DMS79 (cell line): ENCODE results near the gene NEDD4L.
"Not testable (repeated sequence)": the region's sequence is repeated elsewhere in the genome, so short reads cannot be mapped to it uniquely, and the experiment has no call there.

Experiments used
- DNase-seq: peaks from one replicate; lab custom pipeline; 2025; lab: John Stamatoyannopoulos, UW

Gene NEDD4L

DNA sequence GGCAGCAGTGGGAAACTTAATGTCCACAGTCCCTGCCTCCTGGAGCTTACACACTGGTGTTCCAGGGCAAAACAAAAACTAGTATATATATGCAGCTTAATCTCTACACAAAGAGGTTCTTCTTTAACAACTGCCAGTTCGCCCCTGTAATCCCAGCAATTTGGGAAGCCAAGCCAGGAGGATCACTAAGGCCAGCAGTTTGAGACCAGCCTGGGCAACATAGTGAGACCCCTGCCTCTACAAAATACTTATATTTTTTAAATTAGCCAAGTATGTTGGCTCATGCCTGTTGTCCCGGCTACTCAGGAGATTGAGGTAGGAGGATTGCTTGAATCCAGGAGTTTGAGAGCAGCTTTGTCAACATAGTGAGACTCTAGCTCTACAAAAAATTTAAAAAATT is 17.2 kb upstream of the NEDD4L start:
- no peak for DNase-seq

GRCh38 chr18:58027341-58027740 is 16.7 kb upstream of the NEDD4L start:
- DNase-seq, result no peak

- no peak for DNase-seq
Measured at GRCh38 chr18:58028109-58028784, 15.8 kb upstream of the NEDD4L start.

DNA sequence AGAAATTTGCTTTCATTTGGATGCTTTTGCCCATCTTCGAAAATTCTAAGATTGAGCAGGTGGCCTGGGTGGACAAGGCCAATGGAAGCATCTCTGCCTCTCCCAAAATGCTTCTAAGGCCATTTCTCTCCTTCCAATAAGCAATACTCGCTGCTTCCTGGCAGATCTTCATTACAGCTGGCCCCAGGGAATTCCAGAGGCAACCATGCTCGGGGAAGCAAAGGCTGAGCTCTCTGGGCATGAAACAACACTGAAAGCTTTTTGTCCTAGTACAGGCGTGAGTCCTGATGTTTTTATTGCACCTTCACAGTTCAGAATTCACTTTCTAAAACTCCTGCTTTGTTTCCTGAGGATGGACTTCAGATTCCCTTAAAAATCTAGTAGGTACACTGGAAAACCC is 11.8 kb upstream of the NEDD4L start:
- no peak for DNase-seq

DNA sequence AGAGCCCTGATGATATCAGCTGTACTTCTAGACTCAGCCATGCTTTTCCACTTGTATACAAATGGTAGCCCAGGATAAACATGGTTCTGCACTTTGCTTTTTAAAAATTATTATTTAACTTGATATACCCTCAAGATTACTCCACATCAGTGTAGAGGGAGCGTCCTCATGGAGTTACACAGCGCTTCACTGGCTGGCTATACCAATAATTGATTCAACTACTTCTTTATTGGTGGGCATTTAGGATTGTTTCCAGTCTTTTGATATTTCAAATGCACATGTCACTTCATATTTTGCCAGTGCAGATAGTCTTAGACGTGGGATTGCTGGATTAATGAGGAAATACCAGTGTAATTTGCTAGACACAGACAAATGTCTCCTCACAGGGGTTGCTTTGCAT is 10.8 kb upstream of the NEDD4L start:
- peak; percentile 50 for DNase-seq

DNA sequence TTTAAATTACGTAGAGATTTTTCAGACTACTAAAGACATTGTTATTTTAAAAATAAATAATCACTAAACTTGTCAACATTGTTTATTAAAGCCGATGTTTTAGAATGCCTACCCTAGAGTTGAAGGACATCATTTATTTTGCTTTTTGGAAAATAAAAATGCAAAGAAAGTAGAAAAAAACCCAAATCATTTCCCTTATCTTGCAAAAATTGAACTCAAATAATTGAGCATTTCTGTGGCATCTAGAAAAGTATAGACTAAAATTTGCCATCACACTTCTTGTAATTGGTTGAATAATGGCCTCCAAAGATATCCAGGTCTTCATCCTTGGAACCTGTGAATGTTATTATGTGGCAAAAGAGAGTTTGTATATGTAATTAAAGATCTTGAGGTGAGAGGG is 9.7 kb upstream of the NEDD4L start:
- DNase-seq, result no peak

DNA sequence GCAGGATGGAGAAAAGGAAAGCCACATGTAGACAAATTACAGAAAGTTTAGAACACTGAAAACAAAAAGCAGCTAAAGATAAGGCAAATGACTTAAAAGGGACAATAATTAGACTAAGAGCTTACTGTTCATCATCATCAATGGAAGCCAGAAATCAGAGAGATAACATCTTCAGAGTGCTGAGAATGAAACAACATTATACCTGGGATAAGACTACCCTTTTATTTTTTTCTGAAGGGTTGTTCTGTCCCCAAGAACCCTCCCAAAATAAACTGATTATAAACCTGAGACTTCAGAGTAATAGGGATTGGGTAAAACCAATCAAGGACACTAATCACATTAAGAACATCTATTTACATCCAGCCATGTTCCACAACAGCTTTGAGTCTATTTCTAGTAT is 6.9 kb upstream of the NEDD4L start:
- no peak for DNase-seq

- no peak for DNase-seq
Measured at GRCh38 chr18:58038063-58038462, 6.0 kb upstream of the NEDD4L start.

- no peak for DNase-seq
Measured at GRCh38 chr18:58041633-58042032, 2.4 kb upstream of the NEDD4L start.

DNA sequence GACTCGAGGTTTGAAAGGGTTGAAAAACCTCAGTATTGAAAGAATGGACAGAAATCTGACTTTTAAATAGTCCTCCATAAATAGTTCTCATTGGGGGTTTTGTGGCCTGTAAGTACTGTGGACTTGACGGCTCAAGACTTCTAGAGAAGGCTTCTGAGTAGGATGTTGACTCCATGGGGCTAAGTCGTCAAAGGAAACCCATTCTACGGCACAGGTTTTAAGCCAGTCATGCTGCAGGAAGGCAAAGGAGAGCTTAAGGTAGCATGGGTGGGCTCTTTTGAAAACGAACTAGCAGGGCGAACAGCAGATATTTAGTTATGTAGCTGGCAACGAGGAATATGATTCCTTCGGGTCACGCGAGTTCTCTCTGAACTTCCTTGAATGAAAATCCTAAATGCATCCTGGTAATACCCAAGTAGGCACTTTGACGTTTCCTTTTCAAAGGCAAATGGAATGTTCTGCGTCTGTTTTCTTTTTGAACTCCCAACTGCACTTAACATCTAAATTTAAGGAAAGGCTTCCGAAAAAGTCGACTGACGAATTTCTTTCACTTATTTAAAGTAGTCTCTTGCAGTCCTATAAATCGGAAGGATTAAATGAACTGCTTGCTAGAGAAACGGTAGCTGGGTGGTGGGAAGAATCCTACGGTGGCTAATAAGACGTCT is 1.1 kb upstream of the NEDD4L start:
- no peak for DNase-seq

- peak; percentile 26 for DNase-seq
Measured at GRCh38 chr18:58044370-58045241, 580 bp downstream of the NEDD4L start.

DNA sequence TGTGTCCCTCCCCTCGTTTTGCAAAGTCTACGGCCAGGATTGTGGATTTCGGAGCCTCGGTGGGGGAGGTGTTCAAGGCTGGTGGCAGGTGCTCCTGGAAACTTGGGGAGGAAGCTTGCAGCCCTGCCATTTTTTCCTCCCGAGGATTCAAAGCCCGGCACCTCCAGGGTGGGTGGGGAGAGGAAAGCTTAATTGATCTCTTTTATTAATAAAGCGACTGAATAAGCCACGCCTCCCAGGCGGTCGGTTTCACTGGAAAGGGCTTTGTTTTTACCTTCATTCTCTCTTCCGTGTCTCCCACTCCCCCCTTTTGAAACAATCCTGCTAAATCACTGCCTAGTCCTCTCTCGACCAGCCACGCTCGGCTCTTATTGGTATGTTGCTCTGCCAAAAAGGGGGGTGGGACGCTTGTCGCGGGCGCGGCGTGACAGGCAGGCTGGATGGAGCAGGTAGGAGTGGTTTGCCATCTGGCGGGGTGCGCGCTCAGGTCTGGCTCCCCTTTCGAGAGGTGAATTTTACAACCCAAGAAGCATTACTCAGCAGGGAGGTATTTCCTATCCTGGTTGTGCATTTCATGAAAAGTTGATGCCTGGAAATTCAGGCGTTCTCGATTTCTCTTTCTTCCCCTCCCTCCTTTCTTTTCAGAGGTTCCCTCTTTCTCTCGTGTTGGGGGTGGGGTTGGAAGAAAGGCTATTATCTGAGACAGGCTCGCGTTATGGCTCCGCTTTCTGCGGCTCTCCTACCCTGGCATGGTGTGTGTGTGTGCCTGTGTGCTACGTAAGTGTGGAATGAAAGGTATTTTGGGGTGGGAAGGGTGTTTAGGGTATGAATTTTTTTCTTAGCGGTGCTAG is 1.4 kb downstream of the NEDD4L start:
- DNase-seq, result peak; percentile 64

GRCh38 chr18:58046093-58046793 is 2.2 kb downstream of the NEDD4L start:
- no peak for DNase-seq

- no peak for DNase-seq
Measured at GRCh38 chr18:58046794-58047555, 2.9 kb downstream of the NEDD4L start.

GRCh38 chr18:58047556-58047882 is 3.5 kb downstream of the NEDD4L start:
- DNase-seq, result no peak

DNA sequence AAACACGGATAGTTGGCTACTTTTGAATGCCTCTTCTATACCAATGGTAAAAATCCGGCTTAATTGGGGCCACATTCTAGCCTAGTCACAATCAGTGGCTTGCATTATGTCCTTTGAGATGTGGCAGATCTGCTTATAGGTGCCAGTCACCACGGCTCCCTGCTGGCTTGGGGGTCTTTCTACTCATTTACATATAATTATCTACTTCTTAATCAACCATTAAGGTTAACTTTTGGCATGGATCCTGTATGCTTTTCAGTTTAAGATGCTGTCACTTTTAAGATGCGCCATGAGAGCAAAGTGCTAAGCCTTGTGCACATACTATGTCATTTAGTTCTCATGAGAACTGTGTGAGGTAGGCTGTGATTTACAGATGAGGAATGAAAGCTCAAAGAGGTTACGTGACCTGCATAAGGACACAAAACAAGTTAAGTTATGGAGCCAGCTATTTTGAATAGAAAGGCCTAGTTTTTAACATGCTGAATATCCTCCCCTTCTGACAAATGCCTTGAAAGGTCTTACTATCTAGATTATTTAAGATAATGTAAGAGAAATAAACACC is 4.1 kb downstream of the NEDD4L start:
- DNase-seq, result no peak

DNA sequence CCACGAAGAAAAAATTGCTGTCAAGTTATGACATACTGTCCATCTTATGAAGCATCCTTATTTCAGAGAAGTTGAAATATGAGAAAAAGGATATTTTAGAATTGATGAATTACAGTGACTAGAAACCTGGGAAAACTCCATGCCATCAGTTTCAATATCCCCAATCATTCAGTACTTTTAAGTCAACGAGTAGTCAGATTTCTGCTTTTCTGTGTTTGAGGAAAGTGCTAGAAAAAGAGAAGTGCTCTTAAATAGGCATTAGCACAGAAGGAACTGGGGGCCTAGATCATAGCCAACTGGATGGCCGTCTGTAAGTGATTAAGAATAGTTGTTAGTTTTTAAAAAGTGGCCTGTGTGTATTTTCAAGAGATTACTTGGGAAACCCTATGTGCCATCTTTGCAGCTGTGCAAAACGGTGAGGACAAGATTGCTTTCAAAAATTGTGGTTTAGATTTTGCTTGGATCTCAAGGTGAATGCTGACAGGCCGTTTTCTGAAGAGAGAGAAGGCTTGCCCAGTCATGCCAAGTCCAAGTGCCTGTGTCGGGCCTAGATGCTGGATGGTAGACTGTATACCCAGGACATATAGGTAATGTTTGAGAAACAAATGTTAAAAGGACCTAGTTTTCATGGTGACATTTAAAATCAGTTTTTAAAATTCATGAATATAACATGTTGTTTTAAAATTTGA is 5.1 kb downstream of the NEDD4L start:
- DNase-seq, result peak; percentile 70

- not testable (repeated sequence) for DNase-seq
Measured at GRCh38 chr18:58050963-58051362, 6.9 kb downstream of the NEDD4L start.

GRCh38 chr18:58051765-58052460 is 7.9 kb downstream of the NEDD4L start:
- DNase-seq, result no peak
